HepG2 (cell line): ENCODE results near the gene OTX1. TPM values are rescaled to one million over a fixed set of nuclear protein-coding genes. Genes with fewer than 3 reads are reported as not detected.
A peak's percentile ranks its signal among the peaks of the same experiment; 100 is the strongest.

Experiments used
- ATAC-seq: fragments of 200-7000 bp; cut with Tn5 transposase; 3 replicates; pipeline ENCODE4 v1.9.1; 2020; ENCODE audit warnings: mild to moderate bottlenecking, moderate library complexity
- BruUV-seq: library from RNA; stranded (reverse); fragments of 400-500 nt; replicated peaks from 2 replicates; lab custom pipeline; 2021; lab: Mats Ljungman, UMichigan
- CTCF ChIA-PET: fragments of 300-600 bp; formaldehyde crosslinking; extraction: SDS; loops from one replicate; lab custom pipeline; 2021; ENCODE audit warnings: low total read pairs, inconsistent platforms, low intra/inter-chr PET ratio; lab: Yijun Ruan, JAX
- POLR2A ChIA-PET: fragments of 350-600 bp; sonication (Branson Sonifier 250); formaldehyde crosslinking; loops from one replicate; lab custom pipeline; 2020; ENCODE audit warnings: antibody characterized with exemption, inconsistent platforms; lab: Yijun Ruan, JAX
- DNase-seq: peaks from one replicate; pipeline ENCODE4 v3.0.0-alpha.2; 2015; ENCODE audit warnings: low spot score
- FAIRE-seq: peaks from 3 replicates; lab custom pipeline; 2011; peaks lifted over from hg19 to GRCh38; lab: Jason Lieb, UNC
- H2AFZ ChIP-seq: one replicate; pipeline ENCODE4 v1.6.1; 2011; ENCODE audit warnings: low read length, inconsistent platforms
- H3K27ac ChIP-seq: fragments of 300-600 bp; 3 replicates; pipeline ENCODE4 v1.8.0; 2011; ENCODE audit warnings: mixed run types, mild to moderate bottlenecking, mixed read lengths, low read length, inconsistent platforms; ENCODE audit not compliant: insufficient read depth; ENCODE audit errors: extremely low read length
- H3K27me3 ChIP-seq, 2 experiments: fragments of 200-600 bp in 1 of 2; 2 replicates in 1 of 2; 3 replicates in 1 of 2; pipeline versions ENCODE4 v1.6.0 to v1.8.0; 2011; ENCODE audit warnings: low read length in 2 of 2, mild to moderate bottlenecking in 2 of 2, moderate library complexity in 2 of 2, inconsistent platforms in 1 of 2; ENCODE audit not compliant: insufficient read depth in 2 of 2, control insufficient read depth in 1 of 2
- H3K36me3 ChIP-seq, 2 experiments: fragments of 200-600 bp in 1 of 2; replicated peaks in 1 of 2; 2 replicates in 1 of 2; 3 replicates in 1 of 2; pipeline versions ENCODE4 v1.5.1 to v1.8.0; 2011; ENCODE audit warnings: low read length in 2 of 2, inconsistent platforms in 1 of 2; ENCODE audit not compliant: insufficient read depth in 2 of 2, control insufficient read depth in 1 of 2
- H3K4me1 ChIP-seq: 2 replicates; pipeline ENCODE4 v1.5.1; 2012; ENCODE audit warnings: low read length, inconsistent platforms; ENCODE audit not compliant: insufficient read depth
- H3K4me2 ChIP-seq: 2 replicates; pipeline ENCODE4 v1.6.0; 2011; ENCODE audit warnings: low read depth, low read length, inconsistent platforms
- H3K4me3 ChIP-seq, 3 experiments: fragments of 200-600 bp in 1 of 3; sonication (generic), shearing (Covaris generic) in 1 of 3; replicated peaks in 1 of 3; 2 replicates each; pipeline ENCODE4 v1.5.1; 2011 to 2016; ENCODE audit warnings: low read length in 3 of 3, inconsistent platforms in 2 of 3, low read depth in 2 of 3, mild to moderate bottlenecking in 2 of 3, control low read depth in 1 of 3, mixed read lengths in 1 of 3; ENCODE audit not compliant: insufficient read depth in 1 of 3
- H3K79me2 ChIP-seq: one replicate; pipeline ENCODE4 v1.6.1; 2011; ENCODE audit warnings: low read length, inconsistent platforms; ENCODE audit not compliant: insufficient read depth
- H3K9ac ChIP-seq: 2 replicates; pipeline ENCODE4 v1.6.0; 2011; ENCODE audit warnings: mild to moderate bottlenecking, low read depth, low read length, inconsistent platforms; ENCODE audit not compliant: insufficient read depth
- H3K9me3 ChIP-seq: 2 replicates; pipeline ENCODE4 v1.5.1; 2012; ENCODE audit warnings: mild to moderate bottlenecking, low read length
- H4K20me1 ChIP-seq: 2 replicates; pipeline ENCODE4 v1.6.0; 2011; ENCODE audit warnings: inconsistent platforms, mild to moderate bottlenecking, low read length, moderate library complexity; ENCODE audit not compliant: insufficient read depth
- FOXA3 ChIP-seq: IDR thresholded peaks from 2 replicates; pipeline ENCODE4 v1.6.1; 2016; ENCODE audit warnings: missing genetic modification reagents, missing compliant biosample characterization
- MBNL3 ChIP-seq: fragments of 250-450 bp; sonication (Bioruptor Pico); conservative IDR thresholded peaks from 2 replicates; pipeline ENCODE4 v1.8.0; 2022; ENCODE audit warnings: mild to moderate bottlenecking, inconsistent platforms
- MYNN ChIP-seq: sonication (generic); formaldehyde crosslinking; IDR thresholded peaks from 2 replicates; pipeline ENCODE4 v1.4.0; 2020; ENCODE audit warnings: mild to moderate bottlenecking, low read depth, missing genetic modification reagents
- NCOR1 ChIP-seq: fragments of 200-600 bp; sonication (generic); IDR thresholded peaks from 2 replicates; pipeline ENCODE4 v1.7.0; 2017; ENCODE audit warnings: antibody characterized with exemption, low read length, borderline replicate concordance
- PATZ1 ChIP-seq: sonication (generic); formaldehyde crosslinking; IDR thresholded peaks from 2 replicates; pipeline ENCODE4 v1.4.0; 2020; ENCODE audit warnings: missing genetic modification reagents
- SSRP1 ChIP-seq: IDR thresholded peaks from 2 replicates; pipeline ENCODE4 v1.6.1; 2016; ENCODE audit warnings: control low read depth
- ZNF101 ChIP-seq: sonication (generic); formaldehyde crosslinking; IDR thresholded peaks from 2 replicates; pipeline ENCODE4 v1.4.0; 2020; ENCODE audit warnings: mild to moderate bottlenecking, low read depth, missing genetic modification reagents, borderline replicate concordance
- ZNF776 ChIP-seq: sonication (generic); formaldehyde crosslinking; IDR thresholded peaks from 2 replicates; pipeline ENCODE4 v1.4.0; 2020; ENCODE audit warnings: mild to moderate bottlenecking, missing genetic modification reagents
- WGBS: methylation state at CpG from one replicate; pipeline ENCODE4 v1.1.6; 2017; ENCODE audit warnings: low lambda C conversion rate; 5-methylcytosine and 5-hydroxymethylcytosine counted together
- in situ Hi-C: cut with HindIII; loops from 2 replicates; pipeline ENCODE4 v1.10.0; 2017; ENCODE audit warnings: low pct_unique_long_range_greater_than_20kb; ENCODE audit not compliant: extremely low pct_ligation_motif_present
- intact Hi-C: fragments of 100-400 bp; cut with micrococcal nuclease; formaldehyde crosslinking; loops from one replicate; pipeline ENCODE4 v1.10.0; 2022; ENCODE audit not compliant: unreplicated experiment
- polyA plus RNA-seq, 8 experiments: library from polyadenylated mRNA; depleted of rRNA in 3 of 8; stranded (reverse) in 7 of 8; unstranded in 1 of 8; fragments of >200 nt; fragmentation: Illumina TruSeq in 4 of 8; extraction: Trizol in 4 of 8; gene quantifications; 2 replicates each; pipeline versions ENCODE4 v1.2.1 to v1.2.3, GENCODE V29; 2011 to 2016; ENCODE audit warnings: low read depth in 4 of 8, missing spikeins in 1 of 8, mixed read lengths in 1 of 8; ENCODE audit not compliant: insufficient read depth in 1 of 8
- total RNA-seq, 5 experiments: library from RNA; depleted of rRNA; stranded (reverse); fragments of >200 nt; fragmentation: Illumina TruSeq; extraction: Trizol; gene quantifications; 2 replicates each; pipeline ENCODE4 v1.2.3, GENCODE V29; 2016; ENCODE audit warnings: low read depth in 1 of 5
- TF ChIP-seq, protein P1 (sequence below): sonication (generic); formaldehyde crosslinking; IDR thresholded peaks from 2 replicates; pipeline ENCODE4 v1.8.1; 2023; ENCODE audit warnings: missing genetic modification reagents, inconsistent platforms, borderline replicate concordance
- TF ChIP-seq, protein P2 (sequence below): sonication (generic); formaldehyde crosslinking; IDR thresholded peaks from 2 replicates; pipeline ENCODE4 v1.5.1; 2020; ENCODE audit warnings: missing genetic modification reagents, mild to moderate bottlenecking, borderline replicate concordance

Gene OTX1
- total and polyA plus RNA-seq, 2 of the 13 experiments (the other 11 are each of a cell fraction or from before 2014, with no cell fraction given) = 1.0 to 5.0 TPM

DNA sequence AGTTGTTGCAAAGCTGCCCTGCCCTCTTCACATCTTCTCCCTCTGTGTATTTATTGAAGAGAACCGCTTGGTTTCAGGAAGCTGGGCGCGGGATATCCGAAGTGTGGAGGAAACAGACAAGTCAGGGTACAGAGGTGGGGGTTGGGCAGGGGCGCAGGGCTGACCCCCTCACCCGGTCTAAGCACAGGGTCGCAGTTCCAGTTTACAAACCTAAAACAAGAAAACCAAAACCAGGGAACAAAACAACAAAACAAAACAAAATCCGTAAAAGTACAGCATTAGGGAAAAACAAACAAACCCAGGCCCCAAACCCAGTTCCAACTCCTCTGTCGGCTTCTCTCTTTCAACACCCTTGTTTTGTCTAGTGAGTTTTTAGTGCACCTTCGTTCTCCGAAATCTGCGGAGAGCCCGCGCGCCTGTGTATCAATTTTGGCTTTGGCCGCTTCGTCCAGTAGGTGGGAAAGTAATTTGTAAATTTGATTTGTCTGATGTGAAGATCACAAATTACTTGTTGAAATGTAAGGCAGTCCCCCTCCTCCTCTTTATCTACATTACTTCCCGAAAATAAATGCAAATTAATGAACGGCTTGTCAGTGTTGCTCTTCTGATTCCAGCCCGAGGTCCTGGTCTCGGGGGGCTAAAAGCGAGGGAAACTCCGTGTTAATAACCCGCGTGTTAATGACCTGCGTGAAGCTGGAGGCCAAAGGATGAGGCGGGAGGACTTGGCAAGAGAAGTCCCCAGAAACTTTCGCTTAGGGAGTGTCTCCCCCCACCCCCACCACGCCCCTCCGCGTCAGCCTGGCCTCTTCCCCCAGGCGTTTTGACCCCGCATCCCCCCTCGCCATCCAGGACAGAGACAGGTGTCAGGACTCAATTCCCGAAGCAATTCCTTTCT lies 6.9 kb downstream of the OTX1 start (continued):
- TF ChIP-seq, protein P1, sequence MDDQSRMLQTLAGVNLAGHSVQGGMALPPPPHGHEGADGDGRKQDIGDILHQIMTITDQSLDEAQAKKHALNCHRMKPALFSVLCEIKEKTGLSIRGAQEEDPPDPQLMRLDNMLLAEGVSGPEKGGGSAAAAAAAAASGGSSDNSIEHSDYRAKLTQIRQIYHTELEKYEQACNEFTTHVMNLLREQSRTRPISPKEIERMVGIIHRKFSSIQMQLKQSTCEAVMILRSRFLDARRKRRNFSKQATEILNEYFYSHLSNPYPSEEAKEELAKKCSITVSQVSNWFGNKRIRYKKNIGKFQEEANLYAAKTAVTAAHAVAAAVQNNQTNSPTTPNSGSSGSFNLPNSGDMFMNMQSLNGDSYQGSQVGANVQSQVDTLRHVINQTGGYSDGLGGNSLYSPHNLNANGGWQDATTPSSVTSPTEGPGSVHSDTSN = no peak
- TF ChIP-seq ZNF776 (CRISPR knock-in tag) (no peak), ZNF101 (CRISPR knock-in tag) (no peak)

GRCh38 chr2:63058144-63058920 lies 7.7 kb downstream of the OTX1 start:
- H3K36me3 ChIP-seq = peaks cover 16 to 41% of the 10 kb centered on the region in 2 experiments
- no peak overlapping the region for H2AFZ ChIP-seq
- ChIA-PET CTCF (no interaction called here), POLR2A (no interaction called here)
- no peak for FAIRE-seq
- no peak overlapping the region for H3K27ac ChIP-seq
- H3K79me2 ChIP-seq = no peaks in the 10 kb centered on the region
- H3K4me3 ChIP-seq = no peak overlapping the region
- H3K27me3 ChIP-seq = no peaks in the 10 kb centered on the region
- no peaks in the 10 kb centered on the region for H4K20me1 ChIP-seq
- H3K9ac ChIP-seq = no peak overlapping the region
- DNase-seq = no peak
- no peak overlapping the region for H3K4me2 ChIP-seq
- intact Hi-C loops (no loop called here), in situ Hi-C loops (loop anchor here (25.0 kb wide), 1 partner anchor 646 kb away; no protein-coding TSS in a partner anchor)
- no peaks in the 10 kb centered on the region for H3K9me3 ChIP-seq
- no TSS peak for BruUV-seq
- WGBS = 94% methylated on average over 35 of the region's 35 CpGs
- ATAC-seq = peak; percentile 8; the same call in 2 of the 3 replicates
- H3K4me1 ChIP-seq = no peaks in the 10 kb centered on the region
- no peak for TF ChIP-seq MBNL3 (CRISPR knock-in tag)
- no peak for TF ChIP-seq NCOR1
- no peak for TF ChIP-seq SSRP1 (CRISPR knock-in tag)
- no peak for TF ChIP-seq FOXA3 (CRISPR knock-in tag)
- no peak for TF ChIP-seq MYNN
- no peak for TF ChIP-seq PATZ1
- TF ChIP-seq, protein P2, sequence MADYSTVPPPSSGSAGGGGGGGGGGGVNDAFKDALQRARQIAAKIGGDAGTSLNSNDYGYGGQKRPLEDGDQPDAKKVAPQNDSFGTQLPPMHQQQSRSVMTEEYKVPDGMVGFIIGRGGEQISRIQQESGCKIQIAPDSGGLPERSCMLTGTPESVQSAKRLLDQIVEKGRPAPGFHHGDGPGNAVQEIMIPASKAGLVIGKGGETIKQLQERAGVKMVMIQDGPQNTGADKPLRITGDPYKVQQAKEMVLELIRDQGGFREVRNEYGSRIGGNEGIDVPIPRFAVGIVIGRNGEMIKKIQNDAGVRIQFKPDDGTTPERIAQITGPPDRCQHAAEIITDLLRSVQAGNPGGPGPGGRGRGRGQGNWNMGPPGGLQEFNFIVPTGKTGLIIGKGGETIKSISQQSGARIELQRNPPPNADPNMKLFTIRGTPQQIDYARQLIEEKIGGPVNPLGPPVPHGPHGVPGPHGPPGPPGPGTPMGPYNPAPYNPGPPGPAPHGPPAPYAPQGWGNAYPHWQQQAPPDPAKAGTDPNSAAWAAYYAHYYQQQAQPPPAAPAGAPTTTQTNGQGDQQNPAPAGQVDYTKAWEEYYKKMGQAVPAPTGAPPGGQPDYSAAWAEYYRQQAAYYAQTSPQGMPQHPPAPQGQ (CRISPR knock-in tag) = no peak
- TF ChIP-seq, protein P1 = no peak
